NOMO-1 treated with DMSO at 0.1 percent for 48 hours (cell line): ENCODE data around the gene NAB1.
A peak's percentile ranks its signal among the peaks of the same experiment; 100 is the strongest.
"Not testable (repeated sequence)": the region's sequence is repeated elsewhere in the genome, so short reads cannot be mapped to it uniquely, and the experiment has no call there.

Source experiments
- DNase-seq: peaks from one replicate; lab custom pipeline; 2025; ENCODE audit not compliant: unreplicated experiment; lab: John Stamatoyannopoulos, UW

Gene NAB1

GRCh38 chr2:190649035-190649797 is at the start of gene NAB1:
NAB1 (plus strand) TSS chr2:190649083; CDS start chr2:190659177, 10,094 bp downstream.
- peak; percentile 48 for DNase-seq

GRCh38 chr2:190599546-190600220 is 49.2 kb upstream of the NAB1 start:
- DNase-seq, result no peak

GRCh38 chr2:190600293-190601103 is 48.4 kb upstream of the NAB1 start:
- DNase-seq, result no peak

GRCh38 chr2:190603374-190603773 is 45.5 kb upstream of the NAB1 start:
- no peak for DNase-seq

- DNase-seq, result no peak
Observed at GRCh38 chr2:190607014-190607597, 41.8 kb upstream of the NAB1 start.

- DNase-seq, result no peak
Observed at GRCh38 chr2:190607657-190608357, 41.1 kb upstream of the NAB1 start.

- DNase-seq, result not testable (repeated sequence)
Observed at GRCh38 chr2:190608863-190609262, 40.0 kb upstream of the NAB1 start.

GRCh38 chr2:190609397-190609796 is 39.5 kb upstream of the NAB1 start:
- DNase-seq, result not testable (repeated sequence)

GRCh38 chr2:190610528-190610927 is 38.4 kb upstream of the NAB1 start:
- DNase-seq, result not testable (repeated sequence)

GRCh38 chr2:190615555-190616200 is 33.2 kb upstream of the NAB1 start:
- no peak for DNase-seq

- no peak for DNase-seq
Observed at GRCh38 chr2:190618030-190618429, 30.9 kb upstream of the NAB1 start.

GRCh38 chr2:190625691-190626090 is 23.2 kb upstream of the NAB1 start:
- no peak for DNase-seq

GRCh38 chr2:190626641-190627210 is 22.2 kb upstream of the NAB1 start:
- DNase-seq, result no peak

GRCh38 chr2:190627448-190628412 is 21.2 kb upstream of the NAB1 start:
- DNase-seq, result no peak

- DNase-seq, result no peak
Observed at GRCh38 chr2:190628591-190629319, 20.1 kb upstream of the NAB1 start.

- no peak for DNase-seq
Observed at GRCh38 chr2:190634381-190634780, 14.5 kb upstream of the NAB1 start.

- DNase-seq, result no peak
Observed at GRCh38 chr2:190635781-190636180, 13.1 kb upstream of the NAB1 start.

- DNase-seq, result peak; percentile 52
Observed at GRCh38 chr2:190636361-190636760, 12.5 kb upstream of the NAB1 start.
